Astrocyte of the cerebellum (primary cell): ENCODE results near the gene FIBCD1.

Experiments
- DNase-seq: peaks from one replicate; pipeline ENCODE4 v3.0.0-alpha.2; 2011; ENCODE audit warnings: low read depth
- H3K4me3 ChIP-seq: 2 replicates; pipeline ENCODE4 v1.5.1; 2011; ENCODE audit warnings: mild to moderate bottlenecking, low read depth, low read length, moderate library complexity
- in situ Hi-C: cut with HindIII; loops from 2 replicates; pipeline ENCODE4 v1.10.0; 2017; ENCODE audit warnings: low sequenced_read_pairs
- TF ChIP-seq, protein P1 (sequence below): IDR thresholded peaks from 2 replicates; pipeline ENCODE4 v1.5.1; 2012; ENCODE audit warnings: low read length, low read depth, moderate library complexity, mild to moderate bottlenecking; ENCODE audit errors: missing control alignments

The FIBCD1 gene

DNA sequence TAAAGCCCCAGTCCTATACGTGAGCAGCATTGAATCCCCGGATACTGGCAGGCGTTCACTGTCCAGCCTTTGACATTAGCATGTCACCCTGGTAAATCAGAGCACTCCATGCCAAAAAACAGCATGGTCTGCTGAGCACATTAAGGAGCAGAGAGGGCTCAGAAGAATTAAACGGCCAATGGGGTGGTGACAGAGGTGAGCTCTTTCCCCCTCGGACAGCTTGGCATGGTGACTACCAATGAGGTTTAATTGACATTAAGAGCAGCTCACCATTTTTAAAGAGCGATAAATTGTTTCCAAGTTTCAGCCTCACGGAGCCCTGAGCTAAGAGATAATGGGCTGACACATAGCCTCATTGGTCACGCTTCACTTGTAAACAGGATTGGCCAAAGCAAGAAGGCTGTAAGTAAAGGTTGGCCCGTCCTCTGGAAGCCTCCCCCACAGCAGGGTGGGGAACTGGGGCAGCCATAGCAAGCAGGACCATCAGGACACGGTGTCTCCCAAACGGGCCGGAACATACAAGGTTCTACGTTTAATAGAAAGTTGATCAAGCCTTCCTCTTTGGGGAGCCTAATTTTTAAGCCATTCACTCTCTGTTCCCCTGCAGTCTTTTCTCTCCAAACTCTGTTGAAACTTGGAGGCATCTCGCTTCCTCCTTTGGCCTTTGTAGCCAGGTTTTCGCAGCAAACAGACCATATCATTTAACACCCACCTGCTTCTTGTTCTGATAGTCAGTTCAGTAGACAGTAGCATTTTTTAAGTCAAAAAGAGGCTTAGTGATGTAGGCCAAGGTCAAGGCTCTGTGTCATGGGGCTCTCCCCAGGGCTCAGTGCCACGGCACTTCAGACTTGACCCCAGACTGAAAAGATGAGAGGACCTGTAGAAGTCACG lies 68.3 kb downstream of the FIBCD1 start:
- DNase-seq = no peak
- TF ChIP-seq, protein P1, sequence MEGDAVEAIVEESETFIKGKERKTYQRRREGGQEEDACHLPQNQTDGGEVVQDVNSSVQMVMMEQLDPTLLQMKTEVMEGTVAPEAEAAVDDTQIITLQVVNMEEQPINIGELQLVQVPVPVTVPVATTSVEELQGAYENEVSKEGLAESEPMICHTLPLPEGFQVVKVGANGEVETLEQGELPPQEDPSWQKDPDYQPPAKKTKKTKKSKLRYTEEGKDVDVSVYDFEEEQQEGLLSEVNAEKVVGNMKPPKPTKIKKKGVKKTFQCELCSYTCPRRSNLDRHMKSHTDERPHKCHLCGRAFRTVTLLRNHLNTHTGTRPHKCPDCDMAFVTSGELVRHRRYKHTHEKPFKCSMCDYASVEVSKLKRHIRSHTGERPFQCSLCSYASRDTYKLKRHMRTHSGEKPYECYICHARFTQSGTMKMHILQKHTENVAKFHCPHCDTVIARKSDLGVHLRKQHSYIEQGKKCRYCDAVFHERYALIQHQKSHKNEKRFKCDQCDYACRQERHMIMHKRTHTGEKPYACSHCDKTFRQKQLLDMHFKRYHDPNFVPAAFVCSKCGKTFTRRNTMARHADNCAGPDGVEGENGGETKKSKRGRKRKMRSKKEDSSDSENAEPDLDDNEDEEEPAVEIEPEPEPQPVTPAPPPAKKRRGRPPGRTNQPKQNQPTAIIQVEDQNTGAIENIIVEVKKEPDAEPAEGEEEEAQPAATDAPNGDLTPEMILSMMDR = no peak
- no peak overlapping the region for H3K4me3 ChIP-seq

DNA sequence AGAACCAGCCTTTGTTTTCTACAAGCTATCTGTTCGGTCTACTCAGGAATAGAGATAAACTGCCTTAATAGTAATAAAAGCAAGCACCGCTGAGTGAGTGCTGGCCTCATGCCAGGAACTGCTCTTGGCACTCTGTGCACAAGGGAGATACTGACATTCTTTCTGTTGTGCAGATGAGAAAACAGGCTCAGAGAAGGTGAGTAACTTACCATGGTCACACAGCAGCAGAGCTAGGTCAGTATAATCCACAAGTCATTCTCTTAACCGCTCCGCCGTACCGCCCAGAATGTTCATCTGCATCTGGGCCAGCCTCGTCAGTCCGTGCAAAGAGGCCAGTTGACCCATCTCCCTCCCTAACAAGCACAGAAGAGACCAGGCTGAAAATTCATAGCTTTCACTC lies 69.8 kb downstream of the FIBCD1 start:
- H3K4me3 ChIP-seq = no peak overlapping the region
- no peak for DNase-seq
- in situ Hi-C loops = no loop called here
- TF ChIP-seq, protein P1 = no peak

More for the DNA sequence above, 68.3 kb downstream of the FIBCD1 start:
- in situ Hi-C loops = no loop called here

DNA sequence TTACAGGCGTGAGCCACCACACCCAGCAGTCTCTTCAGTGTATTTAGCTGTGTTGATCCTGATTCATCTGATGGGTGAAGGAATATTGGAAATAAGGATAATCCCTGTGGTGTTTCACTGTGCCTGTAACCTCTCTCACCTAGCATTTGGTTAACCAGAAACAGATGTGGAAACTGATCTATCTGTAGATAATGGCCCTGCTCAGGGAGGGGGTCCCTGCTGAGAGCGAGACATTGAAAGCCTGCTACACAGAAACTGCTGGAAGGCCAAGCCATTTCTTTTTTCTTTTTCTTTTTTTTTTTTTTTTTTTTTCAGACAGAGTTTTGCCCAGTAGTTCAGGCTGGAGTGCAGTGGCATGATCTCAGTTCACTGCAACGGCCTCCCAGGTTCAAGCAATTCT lies 70.8 kb downstream of the FIBCD1 start:
- in situ Hi-C loops = no loop called here
- no peak overlapping the region for H3K4me3 ChIP-seq
- TF ChIP-seq, protein P1 = no peak
- DNase-seq = peak; percentile 39

DNA sequence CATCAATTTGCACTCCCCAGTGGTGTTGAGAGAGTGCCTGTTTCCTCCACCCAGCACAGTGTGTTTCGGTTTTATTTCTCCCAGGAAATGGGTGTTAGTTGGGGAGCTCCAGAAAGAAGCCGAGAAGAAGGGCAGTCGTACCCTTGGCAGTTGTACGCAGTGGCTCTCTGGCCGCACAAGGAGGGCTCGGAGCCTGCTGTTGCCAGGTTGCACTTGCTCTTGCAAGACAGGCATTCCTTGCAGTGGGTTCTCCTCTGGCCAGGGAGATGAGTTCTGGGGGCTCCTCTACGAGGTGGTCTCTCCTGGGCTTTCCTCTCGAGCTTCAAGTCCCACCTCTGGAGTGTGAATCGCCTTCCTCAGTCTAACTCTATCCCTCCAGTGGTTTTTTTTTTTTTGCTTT lies 71.5 kb downstream of the FIBCD1 start:
- H3K4me3 ChIP-seq = no peak overlapping the region
- TF ChIP-seq, protein P1 = no peak
- in situ Hi-C loops = no loop called here
- no peak for DNase-seq

DNA sequence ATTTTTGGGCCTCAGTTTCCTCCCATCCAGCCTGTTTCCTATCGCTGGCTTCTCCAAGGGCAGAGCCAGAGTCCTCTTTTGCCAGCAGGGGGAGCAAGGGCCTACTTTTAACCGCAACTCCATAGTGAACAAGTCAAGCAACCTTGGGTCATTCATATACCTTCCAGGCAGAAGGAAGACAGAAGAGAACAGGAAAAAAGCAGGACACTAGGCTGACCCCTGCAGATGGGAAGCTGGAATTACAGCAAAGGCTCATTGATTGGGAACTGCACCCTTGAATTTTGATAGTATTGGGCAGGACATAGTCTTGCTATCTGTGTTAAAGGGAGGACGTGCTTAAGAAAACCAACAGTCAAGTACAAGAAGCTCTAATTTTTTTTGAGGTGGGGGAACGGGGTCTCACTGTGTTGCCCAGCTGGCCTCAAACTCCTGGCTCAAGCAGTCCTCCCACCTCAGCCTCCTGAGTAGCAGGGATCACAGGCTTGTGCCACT lies 72.5 kb downstream of the FIBCD1 start:
- peak; percentile 80 for DNase-seq
- in situ Hi-C loops = no loop called here
- H3K4me3 ChIP-seq = no peak overlapping the region
- TF ChIP-seq, protein P1 = peak; percentile 96

DNA sequence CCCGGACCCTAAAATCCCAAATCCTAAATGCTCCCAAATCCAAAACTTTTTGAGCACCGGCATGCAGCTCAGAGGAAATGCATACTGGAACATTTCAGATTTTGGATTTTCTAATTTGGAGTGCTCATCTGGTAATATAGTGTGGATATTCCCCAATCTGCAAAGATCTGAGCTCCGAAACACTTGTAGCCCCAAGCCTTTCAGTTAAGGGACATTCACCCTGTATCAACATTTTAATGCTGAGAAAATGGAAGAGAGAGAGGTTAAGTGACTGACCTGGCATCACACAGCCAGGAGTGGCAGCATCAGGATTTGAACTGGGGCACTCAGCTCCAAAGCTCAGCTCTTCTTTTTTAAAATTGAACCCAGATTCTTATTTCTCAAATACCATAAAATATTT lies 73.1 kb downstream of the FIBCD1 start:
- TF ChIP-seq, protein P1 = no peak
- H3K4me3 ChIP-seq = no peak overlapping the region
- no peak for DNase-seq
- in situ Hi-C loops = no loop called here
